ENCODE measurements around the gene CNTLN. TPM values are rescaled to one million over a fixed set of nuclear protein-coding genes. Genes with fewer than 3 reads are reported as not detected.

CNTLN gene
- total and polyA plus RNA-seq, 4 donors, result 2.1 to 30.3 (median 4.0) TPM

GRCh38 chr9:17398350-17398749, 263.5 kb downstream of the CNTLN start:
- Histone ChIP-seq H3K27me3 (ENCODE audit: control insufficient read depth in 3 of 3, insufficient read depth in 3 of 3, low read length in 2 of 3) (no peaks in the 10 kb centered on the region), H3K9ac (ENCODE audit: insufficient read depth in 1 of 2, low read length in 2 of 2) (no peak overlapping the region), H3K4me1 (ENCODE audit: control insufficient read depth in 5 of 5, insufficient read depth in 5 of 5, low read length in 5 of 5) (peaks cover 0 to 4% (median 0%) of the 10 kb centered on the region in 5 donors), H3K36me3 (ENCODE audit: control insufficient read depth in 4 of 4, insufficient read depth in 4 of 4, low read length in 4 of 4) (peaks cover 0 to 9% (median 3%) of the 10 kb centered on the region in 4 donors), H3K9me3 (ENCODE audit: control insufficient read depth in 4 of 4, insufficient read depth in 3 of 4, low read length in 3 of 4) (peaks cover 0 to 2% (median 0%) of the 10 kb centered on the region in 4 donors), H3K4me3 (no peak overlapping the region), H3K27ac (ENCODE audit: low read depth in 1 of 2, low read length in 1 of 2) (no peak overlapping the region)
- 82 to 88% methylated on average over 2 of the region's 2 CpGs for WGBS, 2 donors
- DNase-seq (peak in 1 of 3 donors; percentile 64), ATAC-seq (ENCODE audit: insufficient read depth, low FRiP score) (no peak)
- TF ChIP-seq CTCF (IDR thresholded peaks at IDR 0.05; ENCODE audit: control extremely low read depth, extremely low read depth), result no peak

GRCh38 chr9:17401858-17402257, 267.0 kb downstream of the CNTLN start:
- Histone ChIP-seq H3K27ac (ENCODE audit: low read depth in 1 of 2, low read length in 1 of 2) (no peak overlapping the region), H3K36me3 (ENCODE audit: control insufficient read depth in 4 of 4, insufficient read depth in 4 of 4, low read length in 4 of 4) (peaks cover 0 to 4% (median under 1%) of the 10 kb centered on the region in 4 donors), H3K9ac (ENCODE audit: insufficient read depth in 1 of 2, low read length in 2 of 2) (no peak overlapping the region), H3K9me3 (ENCODE audit: control insufficient read depth in 4 of 4, insufficient read depth in 3 of 4, low read length in 3 of 4) (peaks cover 0 to 2% (median 0%) of the 10 kb centered on the region in 4 donors), H3K4me3 (no peak overlapping the region), H3K4me1 (ENCODE audit: control insufficient read depth in 5 of 5, insufficient read depth in 5 of 5, low read length in 5 of 5) (peaks cover 0 to 4% (median 0%) of the 10 kb centered on the region in 5 donors), H3K27me3 (ENCODE audit: control insufficient read depth in 3 of 3, insufficient read depth in 3 of 3, low read length in 2 of 3) (no peaks in the 10 kb centered on the region)
- no peak for TF ChIP-seq CTCF (IDR thresholded peaks at IDR 0.05; ENCODE audit: control extremely low read depth, extremely low read depth)
- 98 to 99% methylated on average over 2 of the region's 2 CpGs for WGBS, 2 donors
- DNase-seq (no peak), ATAC-seq (ENCODE audit: insufficient read depth, low FRiP score) (no peak)

GRCh38 chr9:17402309-17402708, 267.5 kb downstream of the CNTLN start:
- WGBS, 2 donors, result 93 to 96% methylated on average over 2 of the region's 2 CpGs
- ATAC-seq (ENCODE audit: insufficient read depth, low FRiP score), result no peak
- no peak for TF ChIP-seq CTCF (IDR thresholded peaks at IDR 0.05; ENCODE audit: control extremely low read depth, extremely low read depth)
- no peak overlapping the region for H3K9ac ChIP-seq (ENCODE audit: insufficient read depth in 1 of 2, low read length in 2 of 2)
- H3K4me1 ChIP-seq (ENCODE audit: control insufficient read depth in 5 of 5, insufficient read depth in 5 of 5, low read length in 5 of 5), result peaks cover 0 to 4% (median 0%) of the 10 kb centered on the region in 5 donors
- H3K27ac ChIP-seq (ENCODE audit: low read depth in 1 of 2, low read length in 1 of 2), result no peak overlapping the region
- DNase-seq, result peak in 2 of 3 donors; percentile 32 to 34
- no peaks in the 10 kb centered on the region for H3K27me3 ChIP-seq (ENCODE audit: control insufficient read depth in 3 of 3, insufficient read depth in 3 of 3, low read length in 2 of 3)
- H3K4me3 ChIP-seq, result no peak overlapping the region
- H3K9me3 ChIP-seq (ENCODE audit: control insufficient read depth in 4 of 4, insufficient read depth in 3 of 4, low read length in 3 of 4), result peaks cover 0 to under 1% (median 0%) of the 10 kb centered on the region in 4 donors
- H3K36me3 ChIP-seq (ENCODE audit: control insufficient read depth in 4 of 4, insufficient read depth in 4 of 4, low read length in 4 of 4), result peaks cover 0 to 4% (median under 1%) of the 10 kb centered on the region in 4 donors

GRCh38 chr9:17403539-17403938, 268.7 kb downstream of the CNTLN start:
- Histone ChIP-seq H3K9ac (ENCODE audit: insufficient read depth in 1 of 2, low read length in 2 of 2) (no peak overlapping the region), H3K27ac (ENCODE audit: low read depth in 1 of 2, low read length in 1 of 2) (no peak overlapping the region), H3K4me1 (ENCODE audit: control insufficient read depth in 5 of 5, insufficient read depth in 5 of 5, low read length in 5 of 5) (no peaks in the 10 kb centered on the region), H3K27me3 (ENCODE audit: control insufficient read depth in 3 of 3, insufficient read depth in 3 of 3, low read length in 2 of 3) (no peaks in the 10 kb centered on the region), H3K36me3 (ENCODE audit: control insufficient read depth in 4 of 4, insufficient read depth in 4 of 4, low read length in 4 of 4) (peaks cover 0 to 4% (median under 1%) of the 10 kb centered on the region in 4 donors), H3K4me3 (no peak overlapping the region), H3K9me3 (ENCODE audit: control insufficient read depth in 4 of 4, insufficient read depth in 3 of 4, low read length in 3 of 4) (no peaks in the 10 kb centered on the region)
- 98% methylated on average over 6 of the region's 6 CpGs for WGBS, 2 donors
- ATAC-seq (ENCODE audit: insufficient read depth, low FRiP score), result no peak
- DNase-seq, result no peak
- no peak for TF ChIP-seq CTCF (IDR thresholded peaks at IDR 0.05; ENCODE audit: control extremely low read depth, extremely low read depth)

Measured in lung (tissue), 12 donors.